Suprapubic skin (tissue), 4 donors: ENCODE data around the gene AGFG2. TPM values are rescaled to one million over a fixed set of nuclear protein-coding genes. Genes with fewer than 3 reads are reported as not detected.
"Not testable (repeated sequence)": the region's sequence is repeated elsewhere in the genome, so short reads cannot be mapped to it uniquely, and the experiment has no call there.

Experiments used
- DNase-seq, 2 donors: peaks; one replicate each; pipeline ENCODE4 v3.0.0-alpha.2; 2019; ENCODE audit warnings: low spot score in 2 of 2
- H3K27ac ChIP-seq: fragments of 200-600 bp; sonication (generic); one replicate; pipeline ENCODE4 v1.5.1; 2019
- H3K27me3 ChIP-seq: fragments of 200-600 bp; sonication (generic); one replicate; pipeline ENCODE4 v1.5.1; 2019
- H3K36me3 ChIP-seq: fragments of 200-600 bp; sonication (generic); one replicate; pipeline ENCODE4 v1.5.1; 2019
- H3K4me1 ChIP-seq: fragments of 200-600 bp; sonication (generic); one replicate; pipeline ENCODE4 v1.5.1; 2019
- H3K4me3 ChIP-seq: fragments of 200-600 bp; sonication (generic); one replicate; pipeline ENCODE4 v1.5.1; 2019; ENCODE audit warnings: mild to moderate bottlenecking
- H3K9me3 ChIP-seq: fragments of 200-600 bp; sonication (generic); one replicate; pipeline ENCODE4 v1.5.1; 2019
- EP300 ChIP-seq: sonication (generic); formaldehyde crosslinking; IDR thresholded peaks from one replicate; pipeline ENCODE4 v1.6.1; 2017; ENCODE audit warnings: antibody characterized with exemption
- POLR2A ChIP-seq, 2 donors: fragments of 450-650 bp; IDR thresholded peaks; one replicate each; pipeline ENCODE4 v1.6.1; 2017; ENCODE audit warnings: antibody characterized with exemption in 2 of 2, mild to moderate bottlenecking in 2 of 2, moderate library complexity in 2 of 2
- POLR2AphosphoS5 ChIP-seq, 3 donors: sonication (generic); formaldehyde crosslinking; IDR thresholded peaks; one replicate each; pipeline ENCODE4 v1.6.1; 2017; ENCODE audit warnings: antibody characterized with exemption in 3 of 3
- WGBS: methylation state at CpG from one replicate; pipeline ENCODE4 v1.1.5; 2018; 5-methylcytosine and 5-hydroxymethylcytosine counted together
- total RNA-seq, 4 donors: library from RNA; depleted of rRNA; stranded (reverse); fragments of >200 nt; gene quantifications; one replicate each; pipeline ENCODE4 v1.1.0, GENCODE V29; 2016
- TF ChIP-seq, protein P1 (sequence below), 2 donors: fragments of 200-600 bp in 1 of 2; fragments of 450-650 bp in 1 of 2; sonication (generic) in 1 of 2; IDR thresholded peaks; one replicate each; pipeline ENCODE4 v1.5.1; 2016 to 2019; ENCODE audit warnings: antibody characterized with exemption in 2 of 2, mild to moderate bottlenecking in 1 of 2, moderate library complexity in 1 of 2

The AGFG2 gene
- total RNA-seq, 4 donors from 2014 or later = 46.6 to 63.4 (median 52.9) TPM

DNA sequence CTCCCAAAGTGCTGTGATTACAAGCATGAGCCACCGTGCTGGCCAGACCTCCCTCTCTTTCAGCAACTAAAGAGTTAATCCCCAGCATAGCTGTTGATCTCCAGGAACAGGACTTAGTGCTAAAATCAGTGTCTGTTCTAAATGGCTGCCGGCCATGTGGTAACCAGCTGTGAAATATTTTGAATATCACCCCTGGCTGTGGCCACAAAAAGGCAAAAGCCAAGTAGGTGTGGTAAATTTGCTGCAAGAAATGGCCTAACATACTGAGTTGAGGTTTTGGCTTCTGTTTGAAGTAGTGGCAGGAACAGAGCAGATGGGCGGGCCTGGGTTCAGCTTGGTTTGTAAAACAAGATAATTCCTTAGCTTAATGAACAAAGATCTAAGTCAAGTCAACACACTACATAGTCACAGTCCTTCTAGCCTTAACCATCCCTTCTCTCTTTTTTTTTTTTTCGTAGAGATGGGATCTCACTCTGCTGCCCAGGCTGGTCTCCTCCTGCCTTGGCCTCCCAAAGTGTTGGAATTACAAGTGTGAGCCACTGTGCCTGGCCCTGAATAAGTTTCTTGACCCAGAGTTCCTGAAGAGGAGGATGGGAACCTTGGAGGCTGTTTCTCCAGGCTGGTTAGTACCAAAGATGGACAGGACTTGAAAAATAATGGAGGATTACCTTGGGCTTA, 22.7 kb upstream of the AGFG2 start:
- WGBS = 18% methylated on average over 4 of the region's 4 CpGs
- TF ChIP-seq POLR2AphosphoS5 (IDR thresholded peaks at IDR 0.05) (peak in 1 of 3 donors; percentile 58), EP300 (no peak), POLR2A (IDR thresholded peaks at IDR 0.05) (no peak)
- Histone ChIP-seq H3K9me3 (no peaks in the 10 kb centered on the region), H3K27me3 (no peaks in the 10 kb centered on the region), H3K4me1 (peaks cover 17% of the 10 kb centered on the region), H3K36me3 (no peaks in the 10 kb centered on the region), H3K4me3 (no peak overlapping the region), H3K27ac (no peak overlapping the region)
- peak; percentile 79 to 86 for DNase-seq

DNA sequence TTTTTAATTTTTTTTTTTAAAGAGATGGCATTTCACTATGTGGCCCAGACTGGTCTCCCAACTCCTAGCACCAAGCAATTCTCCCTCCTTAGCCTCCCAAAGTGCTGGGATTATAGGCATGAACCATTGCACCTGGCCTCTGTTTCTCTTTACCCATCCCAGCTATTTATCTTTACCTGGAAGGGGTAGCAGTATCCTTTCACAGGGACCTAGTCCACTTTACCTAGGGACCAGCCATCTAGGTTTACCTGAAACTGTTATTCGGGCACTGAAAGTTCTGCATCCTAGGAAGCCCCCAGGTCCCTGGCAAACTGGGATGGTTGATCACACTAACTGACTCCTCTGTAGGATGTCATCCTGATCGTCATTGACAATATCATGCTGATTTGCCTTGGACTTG, 21.7 kb upstream of the AGFG2 start:
- WGBS = 80% methylated on average over 2 of the region's 2 CpGs
- no peak for TF ChIP-seq POLR2AphosphoS5 (IDR thresholded peaks at IDR 0.05)
- no peak for TF ChIP-seq EP300
- TF ChIP-seq POLR2A (IDR thresholded peaks at IDR 0.05) = no peak
- TF ChIP-seq, protein P1, sequence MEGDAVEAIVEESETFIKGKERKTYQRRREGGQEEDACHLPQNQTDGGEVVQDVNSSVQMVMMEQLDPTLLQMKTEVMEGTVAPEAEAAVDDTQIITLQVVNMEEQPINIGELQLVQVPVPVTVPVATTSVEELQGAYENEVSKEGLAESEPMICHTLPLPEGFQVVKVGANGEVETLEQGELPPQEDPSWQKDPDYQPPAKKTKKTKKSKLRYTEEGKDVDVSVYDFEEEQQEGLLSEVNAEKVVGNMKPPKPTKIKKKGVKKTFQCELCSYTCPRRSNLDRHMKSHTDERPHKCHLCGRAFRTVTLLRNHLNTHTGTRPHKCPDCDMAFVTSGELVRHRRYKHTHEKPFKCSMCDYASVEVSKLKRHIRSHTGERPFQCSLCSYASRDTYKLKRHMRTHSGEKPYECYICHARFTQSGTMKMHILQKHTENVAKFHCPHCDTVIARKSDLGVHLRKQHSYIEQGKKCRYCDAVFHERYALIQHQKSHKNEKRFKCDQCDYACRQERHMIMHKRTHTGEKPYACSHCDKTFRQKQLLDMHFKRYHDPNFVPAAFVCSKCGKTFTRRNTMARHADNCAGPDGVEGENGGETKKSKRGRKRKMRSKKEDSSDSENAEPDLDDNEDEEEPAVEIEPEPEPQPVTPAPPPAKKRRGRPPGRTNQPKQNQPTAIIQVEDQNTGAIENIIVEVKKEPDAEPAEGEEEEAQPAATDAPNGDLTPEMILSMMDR (IDR thresholded peaks at IDR 0.05) = no peak
- no peak for DNase-seq

DNA sequence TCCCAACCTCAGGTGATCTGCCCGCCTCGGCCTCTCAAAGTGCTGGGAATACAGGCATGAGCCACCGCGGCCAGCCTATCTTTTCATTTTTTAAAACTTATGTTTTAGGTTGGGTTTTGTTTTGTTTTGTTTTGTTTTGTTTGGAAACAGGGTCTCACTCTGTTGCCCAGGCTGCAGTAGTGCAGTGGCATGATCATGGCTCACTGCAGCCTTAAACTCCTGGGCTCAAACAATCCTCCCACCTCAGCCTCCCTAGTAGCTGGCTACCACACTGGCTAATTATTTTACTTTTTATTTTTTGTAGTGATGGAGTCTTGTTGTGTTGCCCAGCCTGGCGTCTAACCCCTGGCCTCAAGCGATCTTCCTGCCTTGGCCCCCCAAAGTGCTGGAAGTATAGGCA, 19.4 kb upstream of the AGFG2 start:
- H3K4me1 ChIP-seq = peaks cover 17% of the 10 kb centered on the region
- H3K9me3 ChIP-seq = no peaks in the 10 kb centered on the region
- no peaks in the 10 kb centered on the region for H3K36me3 ChIP-seq
- H3K27me3 ChIP-seq = no peaks in the 10 kb centered on the region
- no peak for TF ChIP-seq POLR2A (IDR thresholded peaks at IDR 0.05)
- DNase-seq = no peak
- no peak overlapping the region for H3K27ac ChIP-seq
- no peak overlapping the region for H3K4me3 ChIP-seq
- 88% methylated on average over 6 of the region's 6 CpGs for WGBS

More for the DNA sequence above, 21.7 kb upstream of the AGFG2 start:
- H3K36me3 ChIP-seq = no peaks in the 10 kb centered on the region
- H3K27ac ChIP-seq = no peak overlapping the region
- H3K4me1 ChIP-seq = peaks cover 17% of the 10 kb centered on the region
- H3K9me3 ChIP-seq = no peaks in the 10 kb centered on the region
- no peak overlapping the region for H3K4me3 ChIP-seq
- H3K27me3 ChIP-seq = no peaks in the 10 kb centered on the region

DNA sequence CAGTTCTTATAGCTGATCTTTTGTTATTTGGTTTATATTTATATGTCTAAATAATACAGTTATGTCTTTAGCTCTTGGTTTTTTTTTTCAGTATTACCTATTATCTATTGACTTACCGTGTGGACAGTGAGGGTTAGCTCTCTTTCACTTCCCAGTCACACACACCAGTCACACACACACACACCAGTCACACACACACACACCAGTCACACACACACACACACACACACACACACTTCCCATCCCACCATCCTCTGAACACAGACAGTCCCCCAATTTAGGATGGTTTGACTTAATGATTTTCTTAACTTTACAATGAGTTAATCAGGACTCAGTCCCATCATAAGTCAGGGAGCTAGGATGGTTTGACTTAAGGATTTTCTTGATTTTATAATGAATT, 18.9 kb upstream of the AGFG2 start:
- no peak for TF ChIP-seq EP300
- no peak for TF ChIP-seq POLR2AphosphoS5 (IDR thresholded peaks at IDR 0.05)
- 22% methylated on average over 1 of the region's 1 CpG for WGBS

DNA sequence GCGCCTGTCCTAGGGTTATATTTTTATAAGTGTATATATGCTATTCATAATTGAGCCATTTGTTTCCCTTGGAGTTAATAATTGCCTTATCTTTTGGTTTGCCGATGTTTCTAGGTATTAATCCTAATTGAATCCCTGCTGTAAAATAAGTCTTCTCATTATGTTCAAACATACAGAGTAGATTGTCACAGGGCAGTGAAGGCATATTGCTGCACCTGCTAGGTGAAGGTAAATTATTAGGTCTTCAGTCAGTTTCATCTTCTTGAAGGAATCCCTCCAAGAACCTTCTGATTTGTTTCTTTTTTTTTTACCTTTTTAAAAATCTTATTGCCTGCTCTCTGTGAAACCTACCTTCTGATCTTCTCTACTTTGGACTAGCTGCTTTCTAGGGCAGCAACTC, 17.9 kb upstream of the AGFG2 start:
- TF ChIP-seq, protein P1 (IDR thresholded peaks at IDR 0.05) = no peak
- no peak for TF ChIP-seq POLR2A (IDR thresholded peaks at IDR 0.05)
- TF ChIP-seq EP300 = no peak
- no peak for TF ChIP-seq POLR2AphosphoS5 (IDR thresholded peaks at IDR 0.05)
- H3K27me3 ChIP-seq = no peaks in the 10 kb centered on the region
- H3K4me3 ChIP-seq = no peak overlapping the region
- H3K9me3 ChIP-seq = no peaks in the 10 kb centered on the region
- peaks cover 5% of the 10 kb centered on the region for H3K4me1 ChIP-seq
- DNase-seq = no peak
- no peak overlapping the region for H3K27ac ChIP-seq
- no peaks in the 10 kb centered on the region for H3K36me3 ChIP-seq
- WGBS = 96% methylated on average over 2 of the region's 2 CpGs

More for the DNA sequence above, 18.9 kb upstream of the AGFG2 start:
- Histone ChIP-seq H3K9me3 (no peaks in the 10 kb centered on the region), H3K4me1 (peaks cover 14% of the 10 kb centered on the region), H3K36me3 (no peaks in the 10 kb centered on the region), H3K27me3 (no peaks in the 10 kb centered on the region), H3K27ac (no peak overlapping the region), H3K4me3 (no peak overlapping the region)
- DNase-seq = no peak

DNA sequence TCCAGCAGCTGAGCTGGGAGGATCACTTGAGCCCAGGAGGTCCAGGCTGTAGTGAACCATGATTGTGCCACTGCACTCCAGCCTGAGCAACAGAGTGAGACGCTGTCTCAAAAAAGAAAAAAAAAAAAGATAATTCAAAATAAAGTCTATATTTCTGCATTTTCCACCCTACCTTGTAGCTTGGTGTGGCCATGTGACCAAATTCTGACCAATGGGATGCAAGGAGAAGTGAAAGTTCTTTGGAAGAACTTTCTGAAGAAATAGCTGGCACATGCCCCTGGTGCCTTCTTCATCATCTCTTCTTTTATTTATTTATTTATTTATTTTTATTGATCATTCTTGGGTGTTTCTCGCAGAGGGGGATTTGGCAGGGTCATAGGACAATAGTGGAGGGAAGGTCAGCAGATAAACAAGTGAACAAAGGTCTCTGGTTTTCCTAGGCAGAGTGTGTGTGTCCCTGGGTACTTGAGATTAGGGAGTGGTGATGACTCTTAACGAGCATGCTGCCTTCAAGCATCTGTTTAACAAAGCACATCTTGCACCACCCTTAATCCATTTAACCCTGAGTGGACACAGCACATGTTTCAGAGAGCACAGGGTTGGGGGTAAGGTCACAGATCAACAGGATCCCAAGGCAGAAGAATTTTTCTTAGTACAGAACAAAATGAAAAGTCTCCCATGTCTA, 17.0 kb upstream of the AGFG2 start:
- H3K27me3 ChIP-seq, H3K36me3 ChIP-seq, DNase-seq, H3K4me3 ChIP-seq, H3K4me1 ChIP-seq, H3K9me3 ChIP-seq, H3K27ac ChIP-seq: not testable (repeated sequence)
- WGBS = 88% methylated on average over 2 of the region's 3 CpGs

DNA sequence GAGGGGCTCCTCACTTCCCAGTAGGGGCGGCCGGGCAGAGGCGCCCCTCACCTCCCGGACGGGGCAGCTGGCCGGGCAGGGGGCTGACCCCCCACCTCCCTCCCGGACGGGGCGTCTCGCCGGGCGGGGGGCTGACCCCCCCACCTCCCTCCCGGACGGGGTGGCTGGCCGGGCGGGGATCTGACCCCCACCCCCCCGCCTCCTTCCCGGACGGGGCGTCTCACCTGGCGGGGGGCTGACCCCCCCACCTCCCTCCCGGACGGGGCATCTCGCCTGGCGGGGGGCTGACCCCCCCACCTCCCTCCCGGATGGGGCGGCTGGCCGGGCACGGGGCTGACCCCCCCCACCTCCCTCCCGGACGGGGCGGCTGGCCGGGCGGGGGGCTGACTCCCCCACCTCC, 15.8 kb upstream of the AGFG2 start:
- not testable (repeated sequence) for H3K9me3 ChIP-seq, H3K4me3 ChIP-seq, H3K27me3 ChIP-seq, DNase-seq, H3K36me3 ChIP-seq, H3K27ac ChIP-seq, H3K4me1 ChIP-seq
- WGBS = no CpG with 5 or more reads among the region's 34 CpGs

DNA sequence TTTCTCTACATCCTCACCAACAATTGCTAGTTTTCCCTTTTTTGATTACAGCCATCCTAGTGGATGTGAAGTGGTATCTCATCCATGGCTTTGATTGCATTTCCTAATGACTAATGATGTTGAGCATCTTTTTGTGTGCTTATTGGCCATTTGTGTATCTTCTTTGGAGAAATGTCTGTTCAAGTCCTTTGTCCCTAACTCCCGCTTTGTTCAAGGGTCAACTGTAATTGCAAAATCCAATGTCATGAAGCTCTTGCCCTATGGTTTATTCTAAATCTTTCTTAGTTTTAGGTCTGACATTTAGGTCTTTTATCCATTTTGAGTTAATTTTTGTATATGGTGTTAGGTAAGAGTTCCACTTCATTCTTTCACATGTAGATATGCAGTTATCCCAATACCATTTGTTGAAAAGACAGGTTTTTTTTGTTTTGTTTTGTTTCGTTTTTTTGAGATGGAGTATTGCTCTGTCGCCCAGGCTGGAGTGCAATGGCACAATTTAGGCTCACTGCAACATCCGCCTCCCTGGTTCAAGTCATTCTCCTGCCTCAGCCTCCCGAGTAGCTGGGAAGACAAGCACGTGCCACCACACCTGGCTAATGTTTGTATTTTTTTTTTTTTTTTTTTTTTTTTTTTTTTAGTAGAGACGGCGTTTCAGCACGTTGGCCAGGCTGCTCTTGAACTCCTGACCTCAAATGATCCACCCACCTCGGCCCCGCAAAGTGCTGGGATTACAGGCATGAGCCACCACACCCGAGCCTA, 10.7 kb upstream of the AGFG2 start:
- not testable (repeated sequence) for H3K4me1 ChIP-seq, H3K4me3 ChIP-seq, H3K36me3 ChIP-seq, H3K9me3 ChIP-seq, DNase-seq, H3K27ac ChIP-seq, H3K27me3 ChIP-seq
- 67% methylated on average over 11 of the region's 12 CpGs for WGBS
